Fibroblast of peridontal ligament (primary cell): ENCODE measurements around the gene GAREM2.
A peak's percentile ranks its signal among the peaks of the same experiment; 100 is the strongest.

Experiments
- DNase-seq: peaks from one replicate; pipeline ENCODE4 v3.0.0-alpha.2; 2010; ENCODE audit errors: extremely low read depth

The GAREM2 gene

DNA sequence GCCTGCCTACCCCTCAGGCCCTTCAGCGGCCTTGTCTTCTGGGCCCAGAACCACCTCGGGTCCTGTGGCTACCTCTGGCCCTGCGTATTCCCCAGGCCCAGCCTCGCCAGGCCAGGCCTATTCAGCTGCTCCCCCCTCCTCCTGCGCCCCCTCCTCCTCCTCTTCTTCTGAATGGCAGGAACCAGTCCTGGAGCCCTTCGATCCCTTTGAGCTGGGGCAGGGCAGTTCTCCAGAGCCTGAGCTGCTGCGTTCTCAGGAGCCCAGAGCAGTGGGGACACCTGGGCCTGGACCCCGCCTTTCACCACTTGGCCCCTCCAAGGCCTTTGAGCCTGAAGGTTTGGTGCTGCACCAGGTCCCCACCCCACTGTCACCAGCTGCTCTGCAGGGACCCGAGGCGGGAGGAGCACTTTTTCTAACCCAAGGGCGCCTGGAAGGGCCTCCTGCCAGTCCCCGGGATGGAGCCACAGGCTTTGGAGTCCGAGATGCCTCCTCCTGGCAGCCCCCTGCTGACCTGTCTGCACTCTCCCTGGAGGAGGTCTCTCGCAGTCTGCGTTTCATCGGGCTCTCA is 14.7 kb downstream of the GAREM2 start:
- no peak for DNase-seq

DNA sequence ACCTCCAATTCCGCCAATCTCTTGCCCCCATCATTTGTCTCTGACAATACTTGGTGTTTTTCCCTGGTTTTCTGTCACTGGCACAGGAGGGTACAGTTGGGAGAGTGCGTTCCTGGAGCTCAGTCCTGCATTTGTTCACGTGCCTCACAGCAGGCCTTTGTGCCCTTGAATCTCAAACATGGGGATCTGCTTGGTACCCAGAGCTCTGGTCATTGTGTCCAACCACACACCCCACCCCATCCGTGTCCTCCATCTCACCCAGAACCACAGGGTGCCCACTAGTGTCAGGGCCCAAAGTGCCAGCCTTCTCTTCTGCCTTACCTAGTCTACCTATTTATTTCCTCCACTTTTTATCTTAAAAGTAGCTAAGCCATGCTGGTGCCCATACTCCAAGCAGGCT is 16.2 kb downstream of the GAREM2 start:
- DNase-seq: no peak

DNA sequence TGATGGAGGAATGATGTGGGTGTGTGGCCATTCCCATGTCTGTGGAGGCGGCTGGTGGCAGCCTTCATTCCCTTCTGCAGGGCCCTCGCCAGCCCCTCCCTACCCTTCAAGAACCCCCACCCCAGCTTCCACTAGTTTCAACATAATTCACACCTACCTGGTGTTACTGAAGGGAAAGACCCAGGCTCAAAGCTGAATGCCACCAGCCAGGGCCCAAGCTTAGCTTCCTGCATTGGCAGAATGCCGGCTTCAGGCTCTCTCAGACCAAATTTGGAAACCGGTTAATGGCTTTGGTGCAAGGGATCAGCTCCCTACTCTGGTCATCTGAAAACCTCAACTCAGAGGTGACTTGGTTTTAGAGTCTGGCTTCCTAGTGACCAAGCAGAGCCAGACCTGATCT is 16.9 kb downstream of the GAREM2 start:
- no peak for DNase-seq

DNA sequence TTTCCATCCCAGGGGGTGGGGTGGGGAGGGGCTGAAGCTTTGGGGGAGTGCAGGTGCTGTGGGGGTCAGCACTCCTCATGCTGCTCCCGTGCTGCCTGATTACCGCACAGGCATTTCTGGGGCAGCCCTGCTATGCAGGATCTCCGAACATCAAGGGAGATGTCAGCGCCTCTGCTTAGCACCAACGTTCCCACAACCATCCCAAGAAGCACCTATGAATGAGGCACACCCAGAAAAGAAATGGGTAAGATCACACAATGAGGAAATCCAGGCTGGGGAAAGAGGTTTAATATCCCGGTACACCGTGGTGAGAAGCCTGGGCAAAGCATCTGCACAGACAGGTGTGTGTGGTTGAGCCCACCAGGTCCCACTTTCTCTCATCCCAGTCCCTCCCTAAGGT is 17.5 kb downstream of the GAREM2 start:
- no peak for DNase-seq

DNA sequence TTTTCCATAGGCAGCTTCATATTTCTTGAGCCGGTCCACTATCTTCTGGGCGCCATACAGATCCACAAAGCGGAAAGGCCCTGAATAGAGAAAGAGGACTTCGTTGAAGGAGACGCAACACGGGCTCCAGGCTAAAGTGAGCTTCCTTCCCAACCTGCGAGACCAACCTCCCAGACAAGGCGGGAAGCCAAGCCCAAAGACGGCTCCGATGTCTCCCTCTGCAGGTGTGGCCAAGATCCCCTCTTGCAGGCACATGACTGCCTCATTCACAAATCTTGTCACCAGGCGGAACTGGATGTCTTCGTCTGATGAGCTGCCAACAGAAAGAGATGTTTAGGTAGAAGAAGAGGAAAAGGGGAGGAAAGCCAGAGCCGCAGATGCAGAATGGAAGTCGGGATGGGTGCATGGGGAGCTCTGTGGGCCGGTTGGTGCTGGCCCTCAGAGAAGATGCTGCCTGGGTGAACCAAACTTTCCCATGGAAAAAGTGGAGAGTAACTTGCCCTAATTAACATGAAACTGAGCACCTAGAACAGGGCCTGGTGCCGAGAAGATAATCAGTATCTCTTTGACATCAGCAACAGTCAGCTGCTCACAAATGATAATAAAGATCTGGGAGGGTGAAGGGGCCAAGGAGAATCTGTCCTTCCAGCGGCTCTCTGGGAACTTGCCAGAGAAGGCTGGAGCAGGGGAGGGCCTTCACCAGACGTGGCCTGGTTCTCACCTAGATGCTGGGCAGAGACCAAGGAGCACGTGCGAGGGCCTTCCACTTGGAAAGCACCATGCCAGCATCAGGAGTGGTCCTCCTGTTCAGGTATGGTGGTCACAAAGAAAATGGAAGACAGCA is 18.6 kb downstream of the GAREM2 start:
- no peak for DNase-seq

DNA sequence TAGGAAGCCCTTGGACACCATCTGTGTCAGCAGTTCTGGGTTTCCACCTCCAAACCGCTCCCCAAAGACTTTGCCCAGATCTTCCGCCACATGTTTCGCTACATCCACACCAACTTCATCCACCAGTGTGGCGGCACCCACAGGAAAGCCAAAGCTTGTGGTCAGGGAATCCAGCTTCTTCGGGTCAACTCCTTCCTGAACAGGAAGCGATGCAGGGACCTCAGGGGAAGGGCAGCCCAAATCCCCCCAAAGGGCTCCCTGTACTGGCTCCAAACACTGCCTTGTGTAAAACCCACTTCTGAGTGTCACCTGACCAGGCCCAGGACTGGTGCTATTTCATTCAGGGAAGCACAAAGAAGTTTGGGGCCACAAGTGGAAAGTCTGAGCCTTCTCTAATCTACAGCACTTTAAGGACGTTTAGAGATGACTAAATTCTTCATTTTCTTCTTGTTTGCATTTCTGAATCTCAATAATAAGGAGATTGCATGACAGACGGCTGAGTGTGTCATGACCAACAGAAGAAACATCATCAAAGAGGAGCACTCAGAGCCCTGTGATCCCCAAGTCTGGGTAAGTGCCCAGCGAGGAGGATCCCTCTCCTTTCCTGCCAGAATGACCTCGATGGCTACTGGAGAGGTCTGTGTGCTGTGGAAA is 20.8 kb downstream of the GAREM2 start:
- DNase-seq: peak; percentile 40

DNA sequence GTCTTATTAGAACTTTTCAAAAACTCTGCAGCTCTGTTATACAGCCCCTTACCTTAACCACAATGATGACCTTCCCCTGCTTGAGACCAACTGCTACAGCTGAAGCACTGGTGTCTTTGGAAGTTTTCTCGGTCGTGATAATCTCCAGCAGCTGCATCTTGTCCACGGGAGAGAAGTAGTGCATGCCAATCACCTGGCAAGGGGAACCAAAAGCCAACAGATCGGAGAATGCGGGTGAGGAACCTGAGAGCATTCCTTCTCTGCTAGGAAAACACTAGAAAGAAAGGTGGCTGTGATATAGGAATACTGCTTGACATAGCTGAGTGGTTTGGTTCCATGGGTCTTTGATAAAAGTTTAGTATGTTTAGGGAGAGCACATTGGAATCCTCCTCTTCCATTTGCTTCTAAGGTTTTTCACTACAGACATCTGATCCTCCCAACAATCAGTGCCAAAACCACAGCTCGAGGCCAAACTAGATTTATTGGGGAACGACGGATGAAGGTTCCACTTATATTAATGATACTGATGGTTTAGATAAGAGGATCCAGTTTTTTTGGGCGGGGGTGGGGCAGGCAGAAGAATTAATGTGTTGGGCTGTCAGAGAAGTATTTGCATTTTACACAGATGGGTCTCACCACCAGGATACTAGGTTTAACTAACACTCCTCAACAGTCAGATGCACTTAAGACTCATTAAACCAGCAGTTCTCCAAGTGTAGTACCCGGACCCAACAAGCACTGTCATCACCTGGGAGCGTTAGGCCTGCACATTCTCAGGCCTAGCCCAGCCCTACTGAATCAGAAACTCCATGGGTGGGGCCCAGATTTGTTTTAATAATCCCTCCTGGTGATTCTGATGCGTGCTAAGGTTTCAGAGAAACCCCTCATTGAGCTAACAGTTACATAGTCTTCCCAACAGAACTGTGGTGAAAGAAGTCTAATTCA is 22.4 kb downstream of the GAREM2 start:
- peak; percentile 4 for DNase-seq

DNA sequence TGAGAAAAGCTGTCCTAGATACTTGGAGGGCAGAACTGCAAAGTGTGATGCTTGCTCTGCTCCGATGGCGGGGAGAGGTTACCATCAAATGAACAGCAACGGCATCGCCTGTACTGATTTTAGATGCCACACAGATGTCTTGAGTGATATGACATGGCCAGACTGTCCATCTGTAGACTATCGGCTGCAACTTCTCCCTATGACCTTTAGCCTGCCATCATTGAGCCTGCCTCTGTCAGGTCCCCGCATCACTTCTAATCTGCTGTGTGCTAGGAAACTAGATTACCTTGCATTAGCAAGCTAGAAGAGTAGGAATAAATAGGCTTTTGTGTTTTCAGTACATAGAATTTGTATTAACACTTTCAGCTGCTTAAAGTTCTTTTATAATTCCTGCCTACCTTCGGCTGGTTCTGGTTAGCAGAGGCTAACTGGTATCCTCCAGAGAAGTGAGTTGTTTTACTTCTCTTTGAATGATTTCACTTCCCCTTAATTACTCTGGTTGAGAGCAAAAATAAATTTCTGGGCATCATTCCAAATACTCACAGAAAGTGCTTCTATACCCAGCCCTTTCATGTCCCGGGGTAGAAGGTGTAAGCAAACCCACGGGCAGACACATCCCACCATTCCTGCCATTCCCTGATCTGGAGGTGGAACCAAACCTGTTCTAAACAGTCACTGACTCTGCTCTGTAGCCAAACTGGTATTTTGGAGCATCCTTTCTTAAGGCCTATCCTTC is 24.0 kb downstream of the GAREM2 start:
- peak; percentile 19 for DNase-seq

DNA sequence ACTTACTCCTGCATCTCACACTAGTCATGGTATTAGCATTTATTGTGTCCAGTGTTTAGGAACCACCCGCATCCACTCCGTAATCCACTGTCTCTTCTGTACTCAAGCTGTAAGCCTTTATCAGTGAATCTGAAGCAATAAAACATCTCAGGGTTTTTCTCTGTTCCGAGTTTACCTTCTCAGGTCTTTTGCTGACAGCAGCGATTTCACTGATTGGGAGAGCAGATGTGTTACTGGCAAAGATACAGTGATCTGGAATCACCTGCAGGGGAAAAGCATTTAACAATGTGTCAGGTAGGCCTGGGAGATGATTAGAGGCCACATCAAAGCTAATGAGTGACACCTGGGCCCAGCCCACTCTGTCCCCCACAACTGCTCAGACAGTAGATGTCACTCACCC is 24.6 kb downstream of the GAREM2 start:
- no peak for DNase-seq

DNA sequence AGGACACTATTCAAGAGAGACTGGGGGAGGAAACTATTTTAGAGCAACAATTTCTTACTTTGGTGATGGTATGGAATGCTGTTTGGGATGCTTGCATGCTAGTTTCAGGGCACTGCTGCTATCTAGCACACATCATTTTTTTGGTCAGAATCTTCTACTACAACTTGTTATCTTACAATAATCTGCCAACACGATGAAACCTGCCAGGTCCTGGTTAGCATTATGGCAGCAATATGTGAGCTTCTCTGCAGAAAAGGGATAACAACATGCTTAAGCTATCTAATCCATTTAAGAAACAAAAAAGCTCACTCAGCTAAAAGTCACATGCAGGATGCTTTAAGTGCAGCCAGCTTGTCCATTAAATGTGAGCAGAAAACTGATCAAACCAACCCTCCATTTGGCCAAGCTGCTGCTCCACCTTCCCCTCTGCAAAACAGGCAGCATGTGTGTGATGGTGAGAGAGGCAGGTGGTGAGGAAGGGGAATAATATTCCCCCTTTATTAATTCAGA is 30.1 kb downstream of the GAREM2 start:
- no peak for DNase-seq

DNA sequence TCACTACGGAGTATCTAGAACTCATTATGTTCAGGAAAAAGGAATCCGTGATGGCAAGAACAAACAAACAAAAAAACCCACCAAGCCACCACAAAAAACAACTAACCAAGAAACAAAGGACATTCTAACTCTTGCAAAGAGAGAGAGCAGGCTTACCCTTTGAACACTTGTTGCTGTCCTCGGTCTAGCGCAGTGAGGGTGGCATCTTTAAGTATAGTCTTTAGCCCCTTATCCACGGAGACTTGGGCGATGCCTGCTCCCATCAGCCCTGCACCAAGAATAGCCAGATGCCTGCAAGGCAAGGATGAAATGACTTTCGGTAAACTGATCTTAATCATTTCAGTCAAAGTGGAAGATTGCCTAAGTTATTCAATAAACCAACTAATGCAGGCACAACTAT is 31.0 kb downstream of the GAREM2 start:
- no peak for DNase-seq

DNA sequence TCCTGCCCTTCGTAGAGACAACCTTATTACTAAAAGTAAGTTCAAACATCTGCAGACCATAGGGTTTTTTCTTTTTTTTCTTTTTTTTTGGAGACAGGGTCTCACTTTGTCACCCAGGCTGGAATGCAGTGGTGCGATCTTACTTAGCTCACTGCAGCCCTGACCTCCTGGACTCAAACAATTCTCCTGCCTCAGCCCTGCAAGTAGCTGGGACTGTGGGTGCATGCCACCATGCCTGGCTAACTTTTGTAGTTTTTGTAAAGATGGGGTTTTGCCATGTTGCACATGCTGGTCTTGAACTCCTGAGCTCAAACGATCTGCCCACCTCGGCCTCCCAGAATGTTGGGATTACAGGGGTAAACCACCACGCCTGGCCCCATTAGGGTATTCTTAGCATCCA is 39.1 kb downstream of the GAREM2 start:
- no peak for DNase-seq

DNA sequence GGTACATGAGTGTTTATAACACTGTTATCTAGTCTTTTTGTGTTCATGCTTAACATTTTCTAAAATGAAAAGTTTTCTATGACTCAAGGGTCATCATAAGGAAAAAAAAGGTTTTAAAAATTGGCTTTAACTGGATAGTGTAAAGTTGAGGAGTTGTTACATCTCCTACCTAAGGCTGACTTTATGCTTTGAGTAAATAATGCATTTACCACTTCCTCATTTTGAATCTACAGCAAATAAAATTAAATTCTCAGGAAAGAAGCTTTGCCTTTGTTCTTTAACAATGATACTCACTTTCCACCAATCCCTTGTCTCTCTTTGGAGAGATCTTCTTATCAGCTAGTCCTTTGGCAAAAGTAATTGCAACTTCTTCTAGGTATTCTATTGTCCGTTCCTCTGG is 41.9 kb downstream of the GAREM2 start:
- DNase-seq: no peak

DNA sequence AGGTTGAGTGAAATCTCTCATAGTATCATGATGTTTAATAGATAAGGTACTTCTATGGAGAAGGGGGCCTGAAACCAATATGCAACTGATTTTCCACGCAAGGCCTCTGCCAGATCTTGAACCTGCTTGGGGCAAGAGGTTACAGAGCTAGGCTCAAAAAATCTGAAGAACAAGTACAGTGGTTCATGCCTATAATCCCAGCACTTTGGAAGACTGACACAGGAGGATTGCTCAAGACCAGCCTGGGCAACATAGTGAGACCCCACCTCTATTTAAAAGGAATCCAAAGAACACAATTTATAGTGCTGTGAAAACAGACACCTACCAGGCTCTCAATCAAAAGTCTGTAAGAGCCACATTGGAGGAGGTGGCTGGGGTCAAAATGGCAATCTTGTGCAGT is 42.9 kb downstream of the GAREM2 start:
- no peak for DNase-seq

DNA sequence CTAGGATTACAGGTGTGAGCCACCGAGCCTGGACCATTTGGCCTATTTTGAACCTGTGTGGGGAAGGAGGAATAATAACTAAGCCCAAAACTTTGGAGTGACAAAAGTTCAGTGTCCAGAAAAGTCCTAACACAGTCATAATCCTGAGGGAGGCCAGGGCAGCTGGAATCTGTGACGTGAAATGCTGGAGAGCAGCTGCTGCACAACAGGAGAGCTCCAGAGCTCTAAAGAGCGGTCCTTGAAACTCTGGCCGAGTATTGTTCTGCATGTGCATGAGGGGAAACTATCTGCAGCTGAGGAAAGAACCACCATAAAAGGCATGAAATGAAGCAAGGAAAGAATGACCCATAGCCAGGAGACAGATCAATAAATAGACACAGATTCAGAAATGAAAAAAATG is 43.7 kb downstream of the GAREM2 start:
- no peak for DNase-seq

DNA sequence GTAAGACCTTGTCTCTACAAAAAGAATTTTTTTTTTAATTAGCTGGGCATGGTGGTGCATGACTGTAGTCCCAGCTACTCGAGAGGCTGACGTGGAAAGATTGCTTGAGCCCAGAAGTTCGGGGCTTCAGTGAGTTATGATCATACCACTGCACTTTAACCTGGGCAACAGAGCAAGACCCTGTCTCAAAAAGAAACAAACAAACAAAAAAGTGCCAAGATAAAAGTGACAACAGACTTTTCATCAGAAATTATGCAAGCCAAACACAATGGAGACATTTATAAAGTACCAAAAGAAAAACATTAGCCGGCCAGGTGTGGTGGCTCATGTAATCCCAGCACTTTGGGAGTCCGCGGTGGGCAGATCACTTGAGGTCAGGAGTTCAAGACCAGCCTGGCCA is 44.8 kb downstream of the GAREM2 start:
- no peak for DNase-seq

DNA sequence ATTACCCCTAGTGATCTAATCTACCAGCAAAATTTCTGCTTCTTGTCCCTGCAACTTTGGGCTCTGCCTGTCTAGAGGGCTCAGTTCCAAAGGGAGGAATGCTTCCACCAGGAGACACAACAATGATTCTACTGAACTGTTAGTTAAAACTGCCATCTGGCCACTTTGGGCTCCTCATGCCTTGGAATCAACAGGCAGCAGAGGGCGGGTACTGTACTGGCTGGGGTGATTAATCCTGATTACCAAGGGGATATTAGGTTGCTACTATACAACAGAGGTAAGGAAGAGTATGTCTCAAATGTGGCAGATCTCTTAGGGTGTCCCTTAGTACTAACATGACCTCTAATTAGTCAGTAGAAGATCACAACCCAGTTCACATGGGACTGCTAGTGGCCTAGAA is 50.1 kb downstream of the GAREM2 start:
- no peak for DNase-seq

DNA sequence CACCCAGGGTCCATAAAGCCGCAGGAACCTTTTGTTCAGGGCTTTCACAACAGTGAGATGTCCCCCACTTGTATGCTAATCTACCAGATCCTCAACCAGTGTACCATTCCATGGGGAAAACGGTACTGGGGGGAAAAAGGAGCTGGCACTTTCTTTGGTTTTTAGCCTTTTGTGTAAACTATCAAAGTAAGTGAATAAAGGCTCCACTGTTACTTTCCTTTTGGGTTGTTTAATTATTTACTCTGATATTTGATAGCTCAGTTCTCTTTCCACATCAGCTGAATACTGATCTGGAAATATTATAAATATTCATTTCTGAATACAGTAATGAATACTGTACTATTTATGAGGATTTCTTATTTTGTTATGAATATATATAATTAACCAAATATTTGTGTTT is 51.2 kb downstream of the GAREM2 start:
- DNase-seq: no peak

DNA sequence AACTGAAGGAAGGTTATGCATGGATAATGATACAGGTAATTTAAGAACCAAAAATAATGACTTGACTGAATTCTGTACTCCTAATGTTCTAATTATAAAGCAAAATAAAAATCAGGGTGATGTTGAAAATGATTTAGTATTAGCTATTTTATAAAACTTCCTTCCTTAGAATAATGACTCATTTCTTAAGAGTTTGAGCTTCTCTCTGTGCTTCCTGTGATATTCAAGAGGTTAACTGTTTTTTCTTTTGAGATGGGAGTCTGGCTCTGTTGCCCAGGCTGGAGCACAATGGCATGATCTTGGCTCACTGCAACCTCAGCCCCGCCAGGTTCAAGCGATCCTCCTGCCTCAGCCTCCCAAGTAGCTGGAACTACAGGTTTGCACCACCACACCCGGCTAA is 56.7 kb downstream of the GAREM2 start:
- no peak for DNase-seq

DNA sequence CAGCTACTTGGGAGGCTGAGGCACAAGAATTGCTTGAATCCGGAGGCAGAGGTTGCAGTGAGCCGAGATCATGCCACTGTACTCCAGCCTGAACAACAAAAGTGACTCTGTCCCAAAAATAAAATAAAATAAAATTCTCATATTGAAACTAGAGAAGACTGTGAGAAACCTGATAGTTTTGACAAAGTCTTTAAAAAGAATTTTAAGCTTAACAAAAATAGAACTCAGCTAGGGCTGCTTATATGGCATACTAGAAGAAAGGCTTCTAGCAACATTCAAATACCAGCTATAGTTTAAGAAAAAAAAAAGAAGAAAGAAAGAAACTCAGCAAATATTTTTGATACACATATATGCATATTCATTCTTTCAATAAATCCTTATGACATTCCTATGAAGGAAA is 57.9 kb downstream of the GAREM2 start:
- no peak for DNase-seq

DNA sequence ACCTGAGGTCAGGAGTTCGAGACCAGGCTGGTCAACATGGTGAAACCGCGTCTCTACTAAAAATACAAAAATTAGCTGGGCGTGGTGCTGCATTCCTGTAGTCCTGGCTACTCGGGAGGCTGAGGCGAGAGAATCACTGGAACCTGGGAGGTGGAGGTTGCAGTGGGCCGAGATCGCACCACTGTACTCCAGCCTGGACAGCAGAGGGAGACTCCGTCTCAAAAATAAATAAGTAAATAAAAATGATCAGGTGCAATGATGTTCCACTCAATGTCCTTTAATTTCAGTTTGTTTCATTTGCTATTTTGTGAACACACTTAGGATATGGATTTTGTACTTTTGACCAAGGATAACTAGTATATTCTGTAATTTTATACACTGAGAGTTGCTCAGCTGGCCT is 62.2 kb downstream of the GAREM2 start:
- no peak for DNase-seq
